Thoracic aorta (tissue), 2 donors: ENCODE measurements around the gene CLDN11. TPM values are rescaled to one million over a fixed set of nuclear protein-coding genes. Genes with fewer than 3 reads are reported as not detected.

Experiments used
- ATAC-seq: fragments of 150-250 bp; one replicate; pipeline ENCODE4 v1.8.0; 2017; ENCODE audit warnings: low read depth; ENCODE audit not compliant: insufficient number of reproducible peaks, low FRiP score
- DNase-seq: peaks from one replicate; pipeline ENCODE4 v3.0.0-alpha.2; 2020; ENCODE audit warnings: low spot score
- H3K27ac ChIP-seq, 2 donors: fragments of 200-600 bp; sonication (generic); 1 replicate in 1 of 2; 2 replicates in 1 of 2; pipeline ENCODE4 v1.5.1; 2016; ENCODE audit warnings: mild to moderate bottlenecking in 2 of 2, moderate library complexity in 2 of 2
- H3K27me3 ChIP-seq: fragments of 200-600 bp; sonication (generic); replicated peaks from 2 replicates; pipeline ENCODE4 v1.6.0; 2016; ENCODE audit warnings: mild to moderate bottlenecking; ENCODE audit not compliant: insufficient read depth
- H3K36me3 ChIP-seq: fragments of 200-600 bp; sonication (generic); one replicate; pipeline ENCODE4 v1.5.1; 2016
- H3K4me1 ChIP-seq, 2 donors: fragments of 200-600 bp; sonication (generic); 1 replicate in 1 of 2; 2 replicates in 1 of 2; pipeline versions ENCODE4 v1.5.1 to v1.6.0; 2016; ENCODE audit warnings: low read depth in 2 of 2, mild to moderate bottlenecking in 1 of 2; ENCODE audit not compliant: control insufficient read depth in 1 of 2
- H3K4me3 ChIP-seq: fragments of 200-600 bp; sonication (generic); 2 replicates; pipeline ENCODE4 v1.5.1; 2016; ENCODE audit warnings: mild to moderate bottlenecking
- H3K9me3 ChIP-seq: fragments of 200-600 bp; sonication (generic); 2 replicates; pipeline ENCODE4 v1.5.1; 2016
- total RNA-seq, 2 donors: library from RNA; depleted of rRNA; stranded (reverse); fragments of >200 nt; gene quantifications; one replicate each; pipeline versions ENCODE4 v1.1.0 to v1.2.3, GENCODE V29; 2016
- TF ChIP-seq, protein P1 (sequence below): fragments of 200-600 bp; sonication (generic); IDR thresholded peaks from one replicate; pipeline ENCODE4 v1.5.1; 2019; ENCODE audit warnings: antibody characterized with exemption

Gene CLDN11
- total RNA-seq, 2 donors from 2014 or later = 2.5 to 2.7 TPM

DNA sequence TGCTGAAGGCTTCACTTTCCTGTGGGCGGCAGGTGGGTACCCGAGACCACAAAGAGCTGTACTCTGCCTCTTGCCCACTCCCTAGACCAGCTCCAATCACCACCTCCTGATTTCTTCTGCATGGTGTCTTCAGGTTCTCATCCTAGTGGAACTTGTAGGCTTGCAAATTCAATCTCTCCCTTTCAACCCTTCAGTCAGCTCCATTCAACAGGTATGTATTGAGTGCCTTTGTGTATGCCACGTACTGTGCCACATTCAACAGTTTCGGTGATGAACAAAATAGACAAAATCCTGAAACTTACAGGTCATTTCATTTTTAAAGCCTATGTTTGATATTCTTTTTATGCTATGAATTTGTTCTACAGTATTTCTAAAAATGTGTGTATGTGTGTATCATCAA lies 5.4 kb upstream of the CLDN11 start:
- TF ChIP-seq, protein P1, sequence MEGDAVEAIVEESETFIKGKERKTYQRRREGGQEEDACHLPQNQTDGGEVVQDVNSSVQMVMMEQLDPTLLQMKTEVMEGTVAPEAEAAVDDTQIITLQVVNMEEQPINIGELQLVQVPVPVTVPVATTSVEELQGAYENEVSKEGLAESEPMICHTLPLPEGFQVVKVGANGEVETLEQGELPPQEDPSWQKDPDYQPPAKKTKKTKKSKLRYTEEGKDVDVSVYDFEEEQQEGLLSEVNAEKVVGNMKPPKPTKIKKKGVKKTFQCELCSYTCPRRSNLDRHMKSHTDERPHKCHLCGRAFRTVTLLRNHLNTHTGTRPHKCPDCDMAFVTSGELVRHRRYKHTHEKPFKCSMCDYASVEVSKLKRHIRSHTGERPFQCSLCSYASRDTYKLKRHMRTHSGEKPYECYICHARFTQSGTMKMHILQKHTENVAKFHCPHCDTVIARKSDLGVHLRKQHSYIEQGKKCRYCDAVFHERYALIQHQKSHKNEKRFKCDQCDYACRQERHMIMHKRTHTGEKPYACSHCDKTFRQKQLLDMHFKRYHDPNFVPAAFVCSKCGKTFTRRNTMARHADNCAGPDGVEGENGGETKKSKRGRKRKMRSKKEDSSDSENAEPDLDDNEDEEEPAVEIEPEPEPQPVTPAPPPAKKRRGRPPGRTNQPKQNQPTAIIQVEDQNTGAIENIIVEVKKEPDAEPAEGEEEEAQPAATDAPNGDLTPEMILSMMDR = no peak
- ATAC-seq (no peak), DNase-seq (no peak)
- Histone ChIP-seq H3K4me1 (peaks cover 2 to 4% of the 10 kb centered on the region in 2 donors), H3K36me3 (no peaks in the 10 kb centered on the region), H3K27me3 (no peaks in the 10 kb centered on the region), H3K27ac (no peak overlapping the region), H3K9me3 (no peaks in the 10 kb centered on the region), H3K4me3 (no peak overlapping the region)

- ATAC-seq = no peak
- no peaks in the 10 kb centered on the region for H3K36me3 ChIP-seq
- no peak for DNase-seq
- H3K4me3 ChIP-seq = no peak overlapping the region
- TF ChIP-seq, protein P1 = peak; percentile 84
- H3K4me1 ChIP-seq = peaks cover 11 to 12% of the 10 kb centered on the region in 2 donors
- no peaks in the 10 kb centered on the region for H3K27me3 ChIP-seq
- no peaks in the 10 kb centered on the region for H3K9me3 ChIP-seq
- no peak overlapping the region for H3K27ac ChIP-seq
Observed at GRCh38 chr3:170414202-170414663, 4.4 kb upstream of the CLDN11 start.

GRCh38 chr3:170417090-170417489 lies 1.6 kb upstream of the CLDN11 start:
- DNase-seq = no peak
- Histone ChIP-seq H3K36me3 (no peaks in the 10 kb centered on the region), H3K9me3 (no peaks in the 10 kb centered on the region), H3K27me3 (no peaks in the 10 kb centered on the region), H3K27ac (no peak overlapping the region), H3K4me3 (no peak overlapping the region), H3K4me1 (peaks cover 12 to 34% of the 10 kb centered on the region in 2 donors)
- TF ChIP-seq, protein P1 = no peak
- ATAC-seq = no peak

GRCh38 chr3:170419557-170420087 lies 954 bp downstream of the CLDN11 start:
- peaks cover 12 to 34% of the 10 kb centered on the region in 2 donors for H3K4me1 ChIP-seq
- H3K4me3 ChIP-seq = peak overlapping the region; percentile 75
- H3K9me3 ChIP-seq = no peaks in the 10 kb centered on the region
- TF ChIP-seq, protein P1 = no peak
- DNase-seq (no peak), ATAC-seq (no peak)
- no peaks in the 10 kb centered on the region for H3K27me3 ChIP-seq
- no peaks in the 10 kb centered on the region for H3K36me3 ChIP-seq
- H3K27ac ChIP-seq = no peak overlapping the region

DNA sequence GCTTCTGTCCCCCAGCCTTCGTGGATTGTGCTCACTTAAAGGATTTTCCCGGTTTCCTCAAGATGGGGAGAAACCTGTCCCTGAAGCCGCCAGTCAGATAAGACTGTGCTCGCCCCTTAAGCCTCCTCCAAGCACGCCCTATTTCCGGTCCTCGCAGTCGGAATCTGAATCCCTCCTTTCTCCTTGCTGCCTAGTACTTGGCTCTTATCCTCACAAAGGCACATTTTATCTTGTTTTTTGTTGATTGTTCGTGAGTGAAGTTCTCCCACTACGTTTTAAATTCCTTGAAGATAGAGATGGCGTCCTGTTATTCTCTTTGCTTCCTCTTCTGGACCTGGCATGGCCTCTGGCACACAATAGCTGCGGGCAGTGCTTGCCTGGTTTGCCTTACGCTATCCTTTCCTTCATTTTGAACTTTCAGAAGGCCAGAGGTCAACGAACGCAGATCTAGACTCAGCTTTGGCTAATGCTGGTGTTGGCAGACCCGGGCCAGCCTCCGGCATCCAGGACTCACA lies 1.7 kb downstream of the CLDN11 start:
- Histone ChIP-seq H3K4me3 (peak overlapping the region; percentile 75), H3K27ac (peak overlapping the region; percentile 19 to 39), H3K4me1 (peaks cover 12 to 34% of the 10 kb centered on the region in 2 donors), H3K9me3 (no peaks in the 10 kb centered on the region), H3K36me3 (no peaks in the 10 kb centered on the region), H3K27me3 (no peaks in the 10 kb centered on the region)
- ATAC-seq = no peak
- no peak for DNase-seq
- TF ChIP-seq, protein P1 = no peak
